ENCODE results near the gene RRAS. TPM values are rescaled to one million over a fixed set of nuclear protein-coding genes. Genes with fewer than 3 reads are reported as not detected.
A peak's percentile ranks its signal among the peaks of the same experiment; 100 is the strongest.

The RRAS gene
- total RNA-seq, 5 donors from 2014 or later (not counting 1 experiment from before 2014, with no cell fraction given) = 8.5 to 15.4 (median 13.0) TPM

DNA sequence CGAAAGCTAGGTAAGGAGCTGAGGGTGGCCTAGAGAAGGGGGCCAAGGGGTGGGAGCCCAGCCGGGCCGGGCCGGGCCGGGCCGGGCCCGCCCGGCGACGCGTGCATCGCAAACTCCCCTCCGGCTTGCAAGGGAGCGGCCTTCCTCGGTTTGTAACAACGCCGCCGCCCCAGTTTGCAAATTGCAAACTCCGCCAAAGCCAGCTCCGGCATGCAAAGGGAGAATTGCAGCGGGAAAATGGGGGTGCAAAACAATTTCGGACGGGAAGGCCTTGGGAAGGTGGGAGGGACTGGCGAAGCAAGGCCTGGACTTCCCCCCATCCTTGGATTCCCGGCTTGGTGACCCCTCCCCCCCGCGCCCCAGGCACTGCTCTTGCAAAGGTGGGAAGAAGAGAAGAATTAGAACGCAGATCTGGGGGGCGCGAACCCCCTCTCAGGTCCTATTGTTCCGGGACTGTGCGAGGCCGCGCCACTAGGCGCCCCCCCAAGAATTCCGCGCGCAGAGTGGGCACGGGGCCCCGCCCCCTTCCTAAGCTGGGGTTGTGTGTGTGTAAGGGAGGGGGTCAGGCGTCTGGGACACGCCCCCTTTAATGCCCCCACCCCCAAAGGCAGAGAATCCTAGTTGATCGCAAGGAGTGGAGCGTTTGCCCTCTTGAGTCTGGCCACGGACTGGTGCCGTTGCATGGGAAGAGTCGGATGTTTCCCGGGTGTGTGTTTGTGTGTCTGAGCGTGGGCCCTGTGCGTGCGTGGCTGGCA is 48.0 kb downstream of the RRAS start:
- Mint-ChIP-seq H3K27ac (peak overlapping the region; percentile 84 to 87), H3K4me3 (peak overlapping the region; percentile 88 to 94 (median 91)), H3K36me3 (peaks cover 14% of the 10 kb centered on the region), H3K9me3 (no peaks in the 10 kb centered on the region), H3K4me1 (peaks cover 24 to 47% (median 38%) of the 10 kb centered on the region in 3 donors), H3K27me3 (no peaks in the 10 kb centered on the region)
- CTCF ChIA-PET = interaction anchor here in 1 of 2 donors (0.5 kb wide), 1 partner anchor 228 kb away, joined by 4 read pairs; no protein-coding TSS in a partner anchor
- Histone ChIP-seq H3K36me3 (ENCODE audit: control insufficient read depth in 2 of 2, extremely low read depth in 1 of 2, insufficient read depth in 1 of 2, low read length in 1 of 2) (peaks cover 11 to 28% of the 10 kb centered on the region in 2 donors), H3K4me1 (ENCODE audit: control insufficient read depth in 1 of 2, extremely low read depth in 1 of 2, insufficient read depth in 2 of 2, low read length in 2 of 2) (peaks cover 7 to 53% of the 10 kb centered on the region in 2 experiments), H3K27ac (ENCODE audit: low read length) (peak overlapping the region; percentile 74), H3K27me3 (replicated peaks in 1 of 2; ENCODE audit: control insufficient read depth in 2 of 2, extremely low read depth in 1 of 2, insufficient read depth in 2 of 2, low read length in 1 of 2) (no peaks in the 10 kb centered on the region), H3K4me3 (ENCODE audit: control insufficient read depth in 1 of 2, extremely low read depth in 1 of 2, low read length in 1 of 2) (peak overlapping the region; percentile 94 to 99), H3K9me3 (no peaks in the 10 kb centered on the region)
- ATAC-seq (replicated peaks in 1 of 4) (peak in 3 of 4 experiments; percentile 1 to 12 (median 12)), DNase-seq (peak in 24 of 35 experiments; percentile 25 to 61 (median 38))
- WGBS (ENCODE audit: insufficient coverage) = 0% methylated on average over 15 of the region's 51 CpGs
- POLR2A ChIA-PET = interaction anchor here in 1 of 2 donors (0.6 kb wide), 1 partner anchor 11 kb away, joined by 3 read pairs; no protein-coding TSS in a partner anchor

DNA sequence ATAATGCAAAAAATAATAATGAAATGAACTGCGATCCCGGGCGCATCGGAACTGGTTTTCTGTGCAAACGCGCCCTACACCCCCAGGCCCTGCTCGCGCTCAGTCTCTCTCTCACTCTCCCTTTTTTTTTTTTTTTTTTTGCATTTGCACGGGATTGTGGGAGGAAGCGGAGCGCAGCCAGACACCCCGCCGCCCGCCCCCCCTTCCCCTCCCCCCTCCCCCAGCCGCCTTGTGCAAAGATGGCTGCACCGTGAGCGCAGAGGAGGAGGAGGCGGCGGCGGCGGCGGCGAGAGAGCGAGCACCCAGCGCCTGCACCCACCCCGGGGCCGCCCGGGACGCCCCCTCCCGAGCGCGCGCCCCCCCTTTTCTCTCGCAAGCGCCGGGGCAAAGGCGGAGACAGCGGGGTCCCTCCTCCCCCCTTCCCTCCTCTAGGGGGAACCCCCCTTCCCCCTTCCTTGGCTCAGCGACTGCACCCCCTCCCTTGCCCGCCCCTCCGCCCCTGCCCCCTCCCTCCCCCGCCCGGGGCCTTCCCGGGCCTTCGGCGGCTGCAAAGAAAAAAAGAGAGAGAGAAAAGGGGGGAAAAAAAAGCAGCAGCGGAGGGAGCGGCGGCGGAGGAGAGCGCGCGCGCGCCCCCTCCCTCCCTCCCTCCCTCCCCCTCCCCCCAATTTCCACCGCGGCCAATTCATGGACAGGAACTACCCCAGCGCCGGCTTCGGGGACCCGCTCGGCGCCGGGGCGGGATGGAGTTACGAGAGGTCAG is 48.8 kb downstream of the RRAS start, which contains the start of gene PRR12:
TSS of gene PRR12 (plus strand) at position 212 of the 760 bp plus-strand sequence. CDS start at position 685, 473 bp downstream.
- ATAC-seq (replicated peaks in 1 of 4) (peak; percentile 28 to 39 (median 36)), DNase-seq (peak in 34 of 35 experiments; percentile 38 to 85 (median 62))
- H3K4me3 ChIP-seq (ENCODE audit: control insufficient read depth in 1 of 2, extremely low read depth in 1 of 2, low read length in 1 of 2) = peak within 1 kb of the TSS; percentile 98 to 99
- H3K4me1 Mint-ChIP-seq = peaks cover 24 to 47% (median 38%) of the 10 kb centered on the region in 3 donors
- H3K27ac ChIP-seq (ENCODE audit: low read length) = peak within 1 kb of the TSS; percentile 86
- H3K36me3 Mint-ChIP-seq = peaks cover 14% of the 10 kb centered on the region
- 0% methylated on average over 7 of the region's 66 CpGs for WGBS (ENCODE audit: insufficient coverage)
- H3K36me3 ChIP-seq (ENCODE audit: control insufficient read depth in 2 of 2, extremely low read depth in 1 of 2, insufficient read depth in 1 of 2, low read length in 1 of 2) = peaks cover 9 to 23% of the 10 kb centered on the region in 2 donors
- no peaks in the 10 kb centered on the region for H3K9me3 ChIP-seq
- POLR2A ChIA-PET = interaction anchor here (0.6 kb wide), 2 partner anchors 44 kb away, joined by 3 to 12 read pairs; no protein-coding TSS in a partner anchor
- no peaks in the 10 kb centered on the region for H3K27me3 ChIP-seq (replicated peaks in 1 of 2; ENCODE audit: control insufficient read depth in 2 of 2, extremely low read depth in 1 of 2, insufficient read depth in 2 of 2, low read length in 1 of 2)
- CTCF ChIA-PET = interaction anchor here in 1 of 2 donors (0.5 to 1.5 kb wide), 4 partner anchors 11 to 228 kb away, joined by 4 to 9 read pairs (median 4); partner anchors contain the start of genes NOSIP, PRRG2 and RRAS
- H3K9me3 Mint-ChIP-seq = no peaks in the 10 kb centered on the region
- H3K27me3 Mint-ChIP-seq = no peaks in the 10 kb centered on the region
- peak within 1 kb of the TSS; percentile 88 to 94 (median 91) for H3K4me3 Mint-ChIP-seq
- peak within 1 kb of the TSS; percentile 88 to 94 for H3K27ac Mint-ChIP-seq
- peaks cover 7 to 53% of the 10 kb centered on the region in 2 experiments for H3K4me1 ChIP-seq (ENCODE audit: control insufficient read depth in 1 of 2, extremely low read depth in 1 of 2, insufficient read depth in 2 of 2, low read length in 2 of 2)

DNA sequence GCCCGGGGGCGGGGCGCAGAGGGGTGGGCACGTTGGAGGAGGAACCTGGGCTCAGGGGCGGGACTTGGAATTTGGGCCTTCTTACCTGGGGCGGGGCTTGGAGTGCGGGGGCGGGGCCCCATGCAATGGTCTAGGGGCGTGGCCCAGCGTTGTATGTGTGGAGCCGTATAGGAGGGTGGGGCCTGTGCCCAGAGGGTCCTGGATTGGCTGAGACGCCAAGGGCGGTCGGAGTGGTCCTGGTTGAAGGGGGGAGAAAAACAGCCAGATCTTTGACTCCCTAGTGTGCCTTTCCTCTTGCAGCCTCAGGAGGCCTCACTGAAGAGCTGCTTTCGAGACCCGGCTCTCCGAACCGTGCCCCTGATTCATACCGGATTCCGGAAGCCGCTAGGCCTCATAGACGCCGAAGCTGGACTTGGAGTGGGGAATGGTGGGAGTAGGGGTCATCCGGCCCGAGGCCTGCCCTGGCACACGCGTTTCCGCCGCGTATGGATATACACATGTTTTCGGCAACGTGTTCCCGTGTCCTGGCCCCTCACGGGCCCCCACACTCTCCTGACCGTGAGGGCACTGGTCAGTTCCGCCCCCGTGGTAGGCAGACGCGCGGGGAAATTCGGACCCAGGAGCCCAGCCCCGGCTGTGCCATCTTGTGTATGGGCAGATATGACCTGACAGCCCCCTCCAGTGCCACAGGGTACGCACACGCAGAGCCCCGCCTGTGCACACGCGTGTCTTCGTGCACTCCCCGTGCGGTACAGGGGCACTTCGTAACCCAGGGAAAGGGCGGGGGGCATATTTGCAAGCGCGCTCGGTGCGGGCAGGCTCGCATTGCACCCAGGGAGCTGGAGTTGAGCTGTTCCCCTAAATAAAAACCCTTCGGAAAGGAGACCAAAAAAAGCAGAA is 49.6 kb downstream of the RRAS start:
- H3K27ac ChIP-seq (ENCODE audit: low read length) = peak overlapping the region; percentile 86
- H3K4me1 ChIP-seq (ENCODE audit: control insufficient read depth in 1 of 2, extremely low read depth in 1 of 2, insufficient read depth in 2 of 2, low read length in 2 of 2) = peaks cover 7 to 50% of the 10 kb centered on the region in 2 experiments
- H3K27me3 ChIP-seq (replicated peaks in 1 of 2; ENCODE audit: control insufficient read depth in 2 of 2, extremely low read depth in 1 of 2, insufficient read depth in 2 of 2, low read length in 1 of 2) = no peaks in the 10 kb centered on the region
- H3K9me3 ChIP-seq = no peaks in the 10 kb centered on the region
- Mint-ChIP-seq H3K36me3 (peaks cover 14% of the 10 kb centered on the region), H3K9me3 (no peaks in the 10 kb centered on the region), H3K27me3 (no peaks in the 10 kb centered on the region), H3K4me3 (peak overlapping the region; percentile 88 to 94 (median 91)), H3K4me1 (peaks cover 24 to 47% (median 38%) of the 10 kb centered on the region in 3 donors), H3K27ac (peak overlapping the region; percentile 88 to 94)
- H3K4me3 ChIP-seq (ENCODE audit: control insufficient read depth in 1 of 2, extremely low read depth in 1 of 2, low read length in 1 of 2) = peak overlapping the region; percentile 98 to 99
- DNase-seq (peak; percentile 89 to 97 (median 94)), ATAC-seq (replicated peaks in 1 of 4) (peak; percentile 76 to 77 (median 77))
- H3K36me3 ChIP-seq (ENCODE audit: control insufficient read depth in 2 of 2, extremely low read depth in 1 of 2, insufficient read depth in 1 of 2, low read length in 1 of 2) = peaks cover 9 to 15% of the 10 kb centered on the region in 2 donors
- 1% methylated on average over 55 of the region's 58 CpGs for WGBS (ENCODE audit: insufficient coverage)
- ChIA-PET CTCF (interaction anchor here in 1 of 2 donors (0.6 to 1.5 kb wide), 6 partner anchors 10 to 121 kb away, joined by 3 to 9 read pairs (median 4); partner anchors contain the start of genes NOSIP, PRRG2 and RRAS), POLR2A (interaction anchor here (0.5 to 1.0 kb wide), 4 partner anchors 43 to 799 kb away, joined by 3 to 12 read pairs (median 4); partner anchors contain the start of gene RRAS (in 1 of the 2))

DNA sequence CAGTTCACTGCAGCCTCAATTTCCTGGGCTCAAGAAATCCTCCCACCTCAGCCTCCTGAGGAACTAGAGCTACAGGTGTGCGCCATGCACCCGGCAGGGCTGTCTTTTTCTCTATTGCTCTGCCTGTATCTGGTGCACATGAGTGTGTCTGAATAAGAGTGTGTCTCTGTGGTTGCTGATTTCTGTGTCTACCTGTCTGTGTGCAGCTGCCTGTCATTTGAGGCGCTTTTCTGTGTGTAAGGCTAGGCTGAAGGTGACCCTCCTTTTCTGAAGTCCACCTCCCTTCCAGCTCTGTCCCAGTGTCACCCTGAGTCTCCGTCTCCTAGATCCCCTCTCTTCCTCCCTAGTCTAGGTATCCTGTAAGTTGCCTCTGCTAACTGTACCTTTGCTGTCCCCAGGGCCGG is 50.4 kb downstream of the RRAS start:
- Mint-ChIP-seq H3K27me3 (no peaks in the 10 kb centered on the region), H3K4me1 (peaks cover 24 to 46% (median 36%) of the 10 kb centered on the region in 3 donors), H3K36me3 (peaks cover 12% of the 10 kb centered on the region), H3K27ac (peak overlapping the region; percentile 86 to 92), H3K9me3 (no peaks in the 10 kb centered on the region), H3K4me3 (peak overlapping the region in 1 of 3 donors; percentile 94)
- H3K4me3 ChIP-seq (ENCODE audit: control insufficient read depth in 1 of 2, extremely low read depth in 1 of 2, low read length in 1 of 2) = no peak overlapping the region
- peaks cover 7 to 46% of the 10 kb centered on the region in 2 experiments for H3K4me1 ChIP-seq (ENCODE audit: control insufficient read depth in 1 of 2, extremely low read depth in 1 of 2, insufficient read depth in 2 of 2, low read length in 2 of 2)
- H3K36me3 ChIP-seq (ENCODE audit: control insufficient read depth in 2 of 2, extremely low read depth in 1 of 2, insufficient read depth in 1 of 2, low read length in 1 of 2) = peaks cover 6 to 11% of the 10 kb centered on the region in 2 donors
- no peaks in the 10 kb centered on the region for H3K9me3 ChIP-seq
- ATAC-seq (replicated peaks in 1 of 4) (peak in 1 of 4 experiments; percentile 1), DNase-seq (peak in 1 of 35 experiments; percentile 57)
- no peaks in the 10 kb centered on the region for H3K27me3 ChIP-seq (replicated peaks in 1 of 2; ENCODE audit: control insufficient read depth in 2 of 2, extremely low read depth in 1 of 2, insufficient read depth in 2 of 2, low read length in 1 of 2)
- POLR2A ChIA-PET = interaction anchor here (0.5 to 1.0 kb wide), 3 partner anchors 51 to 799 kb away, joined by 3 to 8 read pairs (median 5); partner anchors contain the start of gene RRAS (in 1 of the 2)
- WGBS (ENCODE audit: insufficient coverage) = 38% methylated on average over 1 of the region's 5 CpGs
- peak overlapping the region; percentile 52 for H3K27ac ChIP-seq (ENCODE audit: low read length)
- CTCF ChIA-PET = interaction anchor here in 1 of 2 donors (0.7 to 1.5 kb wide), 3 partner anchors 9 to 120 kb away, joined by 3 to 9 read pairs (median 3); partner anchors contain the start of genes NOSIP and PRRG2

DNA sequence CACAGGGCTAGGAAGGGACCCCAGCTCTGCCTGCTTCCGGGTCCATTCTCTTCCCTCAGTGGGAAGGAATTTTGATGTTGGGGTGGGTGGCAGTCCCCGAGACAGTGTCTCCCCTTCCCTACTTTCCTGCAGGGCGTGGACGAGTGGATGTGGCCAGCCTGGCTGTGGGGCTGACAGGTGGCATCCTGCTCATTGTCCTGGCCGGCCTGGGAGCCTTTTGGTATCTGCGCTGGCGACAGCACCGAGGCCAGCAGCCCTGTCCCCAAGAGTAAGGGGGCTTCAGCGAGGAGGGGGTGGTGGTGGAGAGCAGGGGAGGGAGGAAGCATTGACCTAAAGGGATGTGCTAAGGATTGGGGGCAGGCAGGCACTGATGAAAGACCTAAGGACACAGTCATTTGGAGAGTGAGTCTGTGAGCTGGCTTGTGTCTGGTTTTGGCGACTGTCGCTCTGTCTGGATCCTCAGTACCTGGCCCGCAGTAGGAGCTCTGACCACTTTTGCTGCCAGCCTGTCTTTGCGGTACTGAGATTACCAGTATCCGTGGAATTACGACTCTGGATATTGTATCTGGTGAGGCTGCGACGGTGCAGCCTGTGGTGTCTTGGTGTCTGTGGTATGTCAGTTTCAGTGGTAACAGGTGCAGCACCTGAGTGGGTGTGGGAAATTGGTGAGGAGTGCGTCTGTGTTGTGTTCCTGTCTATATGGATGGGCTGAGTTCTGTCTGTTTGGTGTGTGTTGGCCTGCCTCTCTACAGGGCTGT is 51.4 kb downstream of the RRAS start:
- DNase-seq (peak in 24 of 35 experiments; percentile 19 to 66 (median 40)), ATAC-seq (replicated peaks in 1 of 4) (peak in 1 of 4 experiments; percentile 17)
- Histone ChIP-seq H3K36me3 (ENCODE audit: control insufficient read depth in 2 of 2, extremely low read depth in 1 of 2, insufficient read depth in 1 of 2, low read length in 1 of 2) (peaks cover 0 to 1% of the 10 kb centered on the region in 2 donors), H3K9me3 (no peaks in the 10 kb centered on the region), H3K4me1 (ENCODE audit: control insufficient read depth in 1 of 2, extremely low read depth in 1 of 2, insufficient read depth in 2 of 2, low read length in 2 of 2) (peaks cover 3 to 36% of the 10 kb centered on the region in 2 experiments), H3K4me3 (ENCODE audit: control insufficient read depth in 1 of 2, extremely low read depth in 1 of 2, low read length in 1 of 2) (no peak overlapping the region), H3K27ac (ENCODE audit: low read length) (no peak overlapping the region), H3K27me3 (replicated peaks in 1 of 2; ENCODE audit: control insufficient read depth in 2 of 2, extremely low read depth in 1 of 2, insufficient read depth in 2 of 2, low read length in 1 of 2) (no peaks in the 10 kb centered on the region)
- H3K27me3 Mint-ChIP-seq = no peaks in the 10 kb centered on the region
- H3K9me3 Mint-ChIP-seq = no peaks in the 10 kb centered on the region
- POLR2A ChIA-PET = no interaction called here
- no peak overlapping the region for H3K4me3 Mint-ChIP-seq
- WGBS (ENCODE audit: insufficient coverage) = 74% methylated on average over 8 of the region's 18 CpGs
- H3K4me1 Mint-ChIP-seq = peaks cover 16 to 37% (median 28%) of the 10 kb centered on the region in 3 donors
- H3K27ac Mint-ChIP-seq = peak overlapping the region; percentile 67 to 77
- CTCF ChIA-PET = interaction anchor here (0.7 kb wide), 3 partner anchors 39 to 77 kb away, joined by 3 to 4 read pairs (median 3); no protein-coding TSS in a partner anchor
- peaks cover 3% of the 10 kb centered on the region for H3K36me3 Mint-ChIP-seq

Measured in T-cell (primary cell).